ENCODE measurements around the gene SORCS1.

DNA sequence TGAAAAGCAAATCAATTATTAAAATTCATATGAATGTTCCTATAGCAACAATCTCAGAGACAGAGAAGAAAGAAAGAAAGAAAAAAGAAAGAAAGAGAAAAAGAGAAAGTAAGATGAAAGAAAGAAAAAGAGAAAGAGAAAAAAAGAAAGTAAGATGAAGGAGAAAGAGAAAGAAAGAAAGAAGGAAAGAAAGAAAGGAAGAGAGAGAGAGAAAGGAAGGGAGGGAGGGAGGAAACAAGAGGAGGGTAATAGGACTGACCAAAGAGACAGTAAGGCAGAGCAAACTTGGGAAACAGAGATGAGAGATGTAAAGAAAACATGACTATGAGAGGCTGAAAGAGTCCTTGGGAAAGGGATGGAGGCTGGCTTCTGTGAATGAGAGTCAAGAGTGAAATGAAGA, 458.4 kb downstream of the SORCS1 start:
- TF ChIP-seq, protein P1, sequence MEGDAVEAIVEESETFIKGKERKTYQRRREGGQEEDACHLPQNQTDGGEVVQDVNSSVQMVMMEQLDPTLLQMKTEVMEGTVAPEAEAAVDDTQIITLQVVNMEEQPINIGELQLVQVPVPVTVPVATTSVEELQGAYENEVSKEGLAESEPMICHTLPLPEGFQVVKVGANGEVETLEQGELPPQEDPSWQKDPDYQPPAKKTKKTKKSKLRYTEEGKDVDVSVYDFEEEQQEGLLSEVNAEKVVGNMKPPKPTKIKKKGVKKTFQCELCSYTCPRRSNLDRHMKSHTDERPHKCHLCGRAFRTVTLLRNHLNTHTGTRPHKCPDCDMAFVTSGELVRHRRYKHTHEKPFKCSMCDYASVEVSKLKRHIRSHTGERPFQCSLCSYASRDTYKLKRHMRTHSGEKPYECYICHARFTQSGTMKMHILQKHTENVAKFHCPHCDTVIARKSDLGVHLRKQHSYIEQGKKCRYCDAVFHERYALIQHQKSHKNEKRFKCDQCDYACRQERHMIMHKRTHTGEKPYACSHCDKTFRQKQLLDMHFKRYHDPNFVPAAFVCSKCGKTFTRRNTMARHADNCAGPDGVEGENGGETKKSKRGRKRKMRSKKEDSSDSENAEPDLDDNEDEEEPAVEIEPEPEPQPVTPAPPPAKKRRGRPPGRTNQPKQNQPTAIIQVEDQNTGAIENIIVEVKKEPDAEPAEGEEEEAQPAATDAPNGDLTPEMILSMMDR (IDR thresholded peaks at IDR 0.05; ENCODE audit: insufficient read depth, low read depth, low read length), result no peak
- TF ChIP-seq EZH2 (IDR thresholded peaks at IDR 0.05; ENCODE audit: insufficient read depth, low read length), result no peak
